B cell (primary cell): ENCODE results near the gene MROH7.

ENCODE experiments used
- CTCF ChIP-seq: fragments of 200-600 bp; IDR thresholded peaks from one replicate; pipeline ENCODE4 v1.8.0; 2022; ENCODE audit warnings: antibody characterized with exemption, mild to moderate bottlenecking
- EZH2 ChIP-seq: IDR thresholded peaks from 2 replicates; pipeline ENCODE4 v1.6.1; 2012; ENCODE audit warnings: borderline replicate concordance, low read depth, mild to moderate bottlenecking, moderate library complexity, low read length; ENCODE audit not compliant: insufficient read depth, poor library complexity, severe bottlenecking

- no peak for TF ChIP-seq CTCF
- no peak for TF ChIP-seq EZH2
Measured at GRCh38 chr1:54757833-54758232, 116.2 kb downstream of the MROH7 start.
